22Rv1 (cell line): ENCODE results near the gene BRD8.

ENCODE experiments used
- ZFX ChIP-seq: fragments of 450-650 bp; IDR thresholded peaks from 2 replicates; pipeline ENCODE4 v1.6.1; 2017; ENCODE audit warnings: antibody characterized with exemption, borderline replicate concordance
- TF ChIP-seq, protein P1 (sequence below): fragments of 450-650 bp; IDR thresholded peaks from 2 replicates; pipeline ENCODE4 v1.5.1; 2017; ENCODE audit warnings: mild to moderate bottlenecking

DNA sequence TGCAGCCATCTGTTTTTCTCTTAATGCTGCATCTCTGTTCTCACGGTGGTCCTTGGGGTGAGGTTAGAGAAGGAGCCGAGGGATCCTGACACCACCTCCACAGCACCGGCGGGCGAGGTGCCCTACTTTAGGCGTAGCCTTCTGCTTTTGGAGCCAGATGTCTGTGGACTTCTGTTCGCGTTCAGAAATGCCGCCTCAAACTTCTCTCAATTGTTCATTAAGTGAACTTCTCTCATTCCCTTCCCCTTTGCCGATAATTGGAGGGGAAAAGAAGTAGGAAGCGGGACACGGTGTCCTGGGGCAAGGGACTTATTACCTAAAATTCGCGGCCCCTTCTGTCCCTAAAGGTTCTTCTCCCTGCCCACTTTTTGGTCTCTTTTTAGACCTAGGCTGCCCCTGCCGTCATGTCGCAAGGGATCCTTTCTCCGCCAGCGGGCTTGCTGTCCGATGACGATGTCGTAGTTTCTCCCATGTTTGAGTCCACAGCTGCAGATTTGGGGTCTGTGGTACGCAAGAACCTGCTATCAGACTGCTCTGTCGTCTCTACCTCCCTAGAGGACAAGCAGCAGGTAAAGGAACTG is 937 bp upstream of the BRD8 start:
- TF ChIP-seq, protein P1, sequence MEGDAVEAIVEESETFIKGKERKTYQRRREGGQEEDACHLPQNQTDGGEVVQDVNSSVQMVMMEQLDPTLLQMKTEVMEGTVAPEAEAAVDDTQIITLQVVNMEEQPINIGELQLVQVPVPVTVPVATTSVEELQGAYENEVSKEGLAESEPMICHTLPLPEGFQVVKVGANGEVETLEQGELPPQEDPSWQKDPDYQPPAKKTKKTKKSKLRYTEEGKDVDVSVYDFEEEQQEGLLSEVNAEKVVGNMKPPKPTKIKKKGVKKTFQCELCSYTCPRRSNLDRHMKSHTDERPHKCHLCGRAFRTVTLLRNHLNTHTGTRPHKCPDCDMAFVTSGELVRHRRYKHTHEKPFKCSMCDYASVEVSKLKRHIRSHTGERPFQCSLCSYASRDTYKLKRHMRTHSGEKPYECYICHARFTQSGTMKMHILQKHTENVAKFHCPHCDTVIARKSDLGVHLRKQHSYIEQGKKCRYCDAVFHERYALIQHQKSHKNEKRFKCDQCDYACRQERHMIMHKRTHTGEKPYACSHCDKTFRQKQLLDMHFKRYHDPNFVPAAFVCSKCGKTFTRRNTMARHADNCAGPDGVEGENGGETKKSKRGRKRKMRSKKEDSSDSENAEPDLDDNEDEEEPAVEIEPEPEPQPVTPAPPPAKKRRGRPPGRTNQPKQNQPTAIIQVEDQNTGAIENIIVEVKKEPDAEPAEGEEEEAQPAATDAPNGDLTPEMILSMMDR = no peak
- TF ChIP-seq ZFX = no peak
